A673 (cell line): Measurements from ENCODE around the gene ADARB2.

Experiments
- CTCF ChIP-seq: fragments of 300-800, 200-600 bp; sonication (generic); conservative IDR thresholded peaks from 2 replicates; pipeline ENCODE4 v1.5.1; 2017; ENCODE audit warnings: low read depth, mild to moderate bottlenecking, antibody characterized with exemption, low read length, moderate library complexity, mixed read lengths
- EZH2 ChIP-seq: fragments of 200-600 bp; sonication (generic); IDR thresholded peaks from 2 replicates; pipeline ENCODE4 v1.6.1; 2017; ENCODE audit warnings: borderline replicate concordance, low read depth, mild to moderate bottlenecking, mixed read lengths, antibody characterized with exemption, low read length; ENCODE audit not compliant: poor library complexity, severe bottlenecking

- TF ChIP-seq CTCF (no peak), EZH2 (no peak)
Measured at GRCh38 chr10:1712314-1712713, 25.0 kb downstream of the ADARB2 start.
